SK-N-SH (cell line): ENCODE measurements around the gene TNNT2.

Experiments
- CTCF ChIP-seq: fragments of 200-600 bp; sonication (generic); IDR thresholded peaks from 2 replicates; pipeline ENCODE4 v1.6.1; 2017; ENCODE audit warnings: antibody characterized with exemption, mild to moderate bottlenecking, moderate library complexity
- FOXJ3 ChIP-seq: sonication (generic); formaldehyde crosslinking; IDR thresholded peaks from 2 replicates; pipeline ENCODE4 v1.5.1; 2020; ENCODE audit warnings: mild to moderate bottlenecking, missing genetic modification reagents
- GABPA ChIP-seq: IDR thresholded peaks from 2 replicates; pipeline ENCODE4 v1.4.0; 2012; ENCODE audit warnings: low read depth, mild to moderate bottlenecking
- PBX3 ChIP-seq: IDR thresholded peaks from 2 replicates; pipeline ENCODE4; 2012
- RCOR1 ChIP-seq: fragments of 150-350 bp; IDR thresholded peaks from 2 replicates; pipeline ENCODE4 v1.6.1; 2017; ENCODE audit warnings: antibody characterized with exemption, low read length
- REST ChIP-seq: IDR thresholded peaks from 2 replicates; pipeline ENCODE4 v1.6.1; 2012; ENCODE audit warnings: mild to moderate bottlenecking, low read depth, low read length, moderate library complexity
- SIN3A ChIP-seq: IDR thresholded peaks from 2 replicates; pipeline ENCODE4 v1.6.1; 2012; ENCODE audit warnings: low read depth, mild to moderate bottlenecking, low read length, moderate library complexity, borderline replicate concordance
- TAF1 ChIP-seq: IDR thresholded peaks from 2 replicates; pipeline ENCODE4 v1.6.1; 2012; ENCODE audit warnings: low read depth, mild to moderate bottlenecking, low read length, moderate library complexity, borderline replicate concordance
- TCF12 ChIP-seq: IDR thresholded peaks from 2 replicates; pipeline ENCODE4 v1.4.0; 2012
- USF1 ChIP-seq: IDR thresholded peaks from 2 replicates; pipeline ENCODE4 v1.4.0; 2012; ENCODE audit warnings: low read depth, borderline replicate concordance
- USF2 ChIP-seq: fragments of 150-350 bp; IDR thresholded peaks from 2 replicates; pipeline ENCODE4 v1.6.1; 2017; ENCODE audit warnings: antibody characterized with exemption, low read length, low read depth, borderline replicate concordance

- TF ChIP-seq RCOR1 (no peak), CTCF (no peak), TAF1 (no peak), SIN3A (no peak), REST (no peak), USF1 (no peak), TCF12 (no peak), PBX3 (no peak), USF2 (no peak), GABPA (no peak), FOXJ3 (CRISPR knock-in tag) (no peak)
These were observed 1.3 kb upstream of the TNNT2 start for GRCh38 chr1:201378804-201379203.
